ENCODE measurements around the gene NFATC2IP. TPM values are rescaled to one million over a fixed set of nuclear protein-coding genes. Genes with fewer than 3 reads are reported as not detected.

NFATC2IP gene
- polyA plus RNA-seq, 1 donor (not counting 4 experiments of a cell fraction or from before 2014, with no cell fraction given), result 56.5 TPM

- FAIRE-seq, result no peak
- dilution Hi-C loops (cut with MboI; ENCODE audit: extremely low pct_ligation_motif_present, low sequenced_read_pairs), result no loop called here
- H3K4me3 ChIP-seq (ENCODE audit: control insufficient read depth in 2 of 3, extremely low read depth in 1 of 3, insufficient read depth in 2 of 3, low read depth in 1 of 3, low read length in 3 of 3), result no peak overlapping the region
Observed at GRCh38 chr16:28930652-28931051, 20.1 kb upstream of the NFATC2IP start.

DNA sequence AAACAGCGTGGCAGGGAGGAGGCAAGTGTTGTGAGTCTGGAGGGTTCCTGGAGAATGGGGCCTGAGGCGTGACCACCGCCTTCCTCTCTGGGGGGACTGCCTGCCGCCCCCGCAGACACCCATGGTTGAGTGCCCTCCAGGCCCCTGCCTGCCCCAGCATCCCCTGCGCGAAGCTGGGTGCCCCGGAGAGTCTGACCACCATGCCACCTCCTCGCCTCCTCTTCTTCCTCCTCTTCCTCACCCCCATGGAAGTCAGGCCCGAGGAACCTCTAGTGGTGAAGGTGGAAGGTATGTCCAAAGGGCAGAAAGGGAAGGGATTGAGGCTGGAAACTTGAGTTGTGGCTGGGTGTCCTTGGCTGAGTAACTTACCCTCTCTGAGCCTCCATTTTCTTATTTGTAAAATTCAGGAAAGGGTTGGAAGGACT, 18.9 kb upstream of the NFATC2IP start, which contains the start of gene CD19:
Gene CD19 (plus strand): TSS at position 171 of the 425 bp plus-strand sequence. CDS start 30 bp downstream, at position 201.
- Histone ChIP-seq H3K9me3 (ENCODE audit: control insufficient read depth, low read depth, low read length) (no peaks in the 10 kb centered on the region), H3K4me1 (ENCODE audit: control insufficient read depth, extremely low read depth, insufficient read depth, low read length) (no peaks in the 10 kb centered on the region), H2AFZ (ENCODE audit: control insufficient read depth, low read length) (no peak within 1 kb of the TSS), H3K36me3 (ENCODE audit: control insufficient read depth in 2 of 2, extremely low read depth in 1 of 2, insufficient read depth in 2 of 2, low read length in 2 of 2) (no peaks in the 10 kb centered on the region), H3K27ac (ENCODE audit: control insufficient read depth, insufficient read depth, low read length) (no peak within 1 kb of the TSS), H3K27me3 (ENCODE audit: control insufficient read depth, extremely low read depth, insufficient read depth, low read length) (no peaks in the 10 kb centered on the region), H3K9ac (ENCODE audit: control insufficient read depth, extremely low read depth, insufficient read depth, low read length) (no peak within 1 kb of the TSS), H3K9me1 (ENCODE audit: control insufficient read depth, extremely low read depth, insufficient read depth, low read length) (no peaks in the 10 kb centered on the region), H3K4me3 (ENCODE audit: control insufficient read depth in 2 of 3, extremely low read depth in 1 of 3, insufficient read depth in 2 of 3, low read depth in 1 of 3, low read length in 3 of 3) (no peak within 1 kb of the TSS), H3K4me2 (ENCODE audit: control insufficient read depth, extremely low read depth, insufficient read depth, low read depth, low read length) (no peak within 1 kb of the TSS), H3K79me2 (ENCODE audit: control insufficient read depth, insufficient read depth, low read length) (no peaks in the 10 kb centered on the region), H4K20me1 (ENCODE audit: control insufficient read depth, extremely low read depth, insufficient read depth, low read length) (no peaks in the 10 kb centered on the region)
- FAIRE-seq, result no peak
- dilution Hi-C loops (cut with MboI; ENCODE audit: extremely low pct_ligation_motif_present, low sequenced_read_pairs), result no loop called here
- no peak for TF ChIP-seq EZH2 (IDR thresholded peaks at IDR 0.05; ENCODE audit: low read length)
- TF ChIP-seq, protein P1, sequence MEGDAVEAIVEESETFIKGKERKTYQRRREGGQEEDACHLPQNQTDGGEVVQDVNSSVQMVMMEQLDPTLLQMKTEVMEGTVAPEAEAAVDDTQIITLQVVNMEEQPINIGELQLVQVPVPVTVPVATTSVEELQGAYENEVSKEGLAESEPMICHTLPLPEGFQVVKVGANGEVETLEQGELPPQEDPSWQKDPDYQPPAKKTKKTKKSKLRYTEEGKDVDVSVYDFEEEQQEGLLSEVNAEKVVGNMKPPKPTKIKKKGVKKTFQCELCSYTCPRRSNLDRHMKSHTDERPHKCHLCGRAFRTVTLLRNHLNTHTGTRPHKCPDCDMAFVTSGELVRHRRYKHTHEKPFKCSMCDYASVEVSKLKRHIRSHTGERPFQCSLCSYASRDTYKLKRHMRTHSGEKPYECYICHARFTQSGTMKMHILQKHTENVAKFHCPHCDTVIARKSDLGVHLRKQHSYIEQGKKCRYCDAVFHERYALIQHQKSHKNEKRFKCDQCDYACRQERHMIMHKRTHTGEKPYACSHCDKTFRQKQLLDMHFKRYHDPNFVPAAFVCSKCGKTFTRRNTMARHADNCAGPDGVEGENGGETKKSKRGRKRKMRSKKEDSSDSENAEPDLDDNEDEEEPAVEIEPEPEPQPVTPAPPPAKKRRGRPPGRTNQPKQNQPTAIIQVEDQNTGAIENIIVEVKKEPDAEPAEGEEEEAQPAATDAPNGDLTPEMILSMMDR (optimal IDR thresholded peaks at IDR 0.05 in 1 of 3, IDR thresholded peaks at IDR 0.05 in 1 of 3, conservative IDR thresholded peaks at IDR 0.05 in 1 of 3; ENCODE audit: extremely low read depth in 1 of 3, insufficient read depth in 2 of 3, low read length in 3 of 3), result no peak
- DNase-seq (ENCODE audit: low read depth, low spot score), result no peak

More at GRCh38 chr16:28930652-28931051, 20.1 kb upstream of the NFATC2IP start:
- Histone ChIP-seq H4K20me1 (ENCODE audit: control insufficient read depth, extremely low read depth, insufficient read depth, low read length) (no peaks in the 10 kb centered on the region), H3K4me1 (ENCODE audit: control insufficient read depth, extremely low read depth, insufficient read depth, low read length) (peaks cover 2% of the 10 kb centered on the region), H3K79me2 (ENCODE audit: control insufficient read depth, insufficient read depth, low read length) (no peaks in the 10 kb centered on the region), H2AFZ (ENCODE audit: control insufficient read depth, low read length) (no peak overlapping the region), H3K9ac (ENCODE audit: control insufficient read depth, extremely low read depth, insufficient read depth, low read length) (no peak overlapping the region), H3K9me1 (ENCODE audit: control insufficient read depth, extremely low read depth, insufficient read depth, low read length) (no peaks in the 10 kb centered on the region), H3K4me2 (ENCODE audit: control insufficient read depth, extremely low read depth, insufficient read depth, low read depth, low read length) (no peak overlapping the region), H3K27me3 (ENCODE audit: control insufficient read depth, extremely low read depth, insufficient read depth, low read length) (no peaks in the 10 kb centered on the region), H3K27ac (ENCODE audit: control insufficient read depth, insufficient read depth, low read length) (no peak overlapping the region), H3K36me3 (ENCODE audit: control insufficient read depth in 2 of 2, extremely low read depth in 1 of 2, insufficient read depth in 2 of 2, low read length in 2 of 2) (no peaks in the 10 kb centered on the region), H3K9me3 (ENCODE audit: control insufficient read depth, low read depth, low read length) (no peaks in the 10 kb centered on the region)
- TF ChIP-seq, protein P1 (optimal IDR thresholded peaks at IDR 0.05 in 1 of 3, IDR thresholded peaks at IDR 0.05 in 1 of 3, conservative IDR thresholded peaks at IDR 0.05 in 1 of 3; ENCODE audit: extremely low read depth in 1 of 3, insufficient read depth in 2 of 3, low read length in 3 of 3), result no peak
- no peak for TF ChIP-seq EZH2 (IDR thresholded peaks at IDR 0.05; ENCODE audit: low read length)
- no peak for DNase-seq (ENCODE audit: low read depth, low spot score)
